RWPE2 (cell line): ENCODE results near the gene DUSP5.

ENCODE experiments used
- ATAC-seq: fragments of 200-7000 bp; cut with Tn5 transposase; 3 replicates; pipeline ENCODE4 v1.9.1; 2021; ENCODE audit warnings: low read depth
- DNase-seq: peaks from one replicate; pipeline ENCODE4 v3.0.0-alpha.2; 2020; ENCODE audit warnings: low spot score
- H3K27ac ChIP-seq: fragments of 450-650 bp; 2 replicates; pipeline ENCODE4 v1.5.1; 2017; ENCODE audit warnings: mild to moderate bottlenecking; ENCODE audit not compliant: poor library complexity, severe bottlenecking
- H3K27me3 ChIP-seq: fragments of 250-450 bp; sonication (Bioruptor Pico); 2 replicates; pipeline ENCODE4 v1.5.1; 2021; ENCODE audit warnings: mild to moderate bottlenecking, moderate library complexity; ENCODE audit not compliant: insufficient read depth, poor library complexity, severe bottlenecking
- H3K36me3 ChIP-seq: fragments of 250-450 bp; sonication (Bioruptor Pico); 2 replicates; pipeline ENCODE4 v1.5.1; 2020; ENCODE audit warnings: low read depth, mild to moderate bottlenecking, moderate library complexity
- H3K4me1 ChIP-seq: fragments of 250-450 bp; sonication (Bioruptor Pico); 2 replicates; pipeline ENCODE4 v1.5.1; 2021; ENCODE audit warnings: mild to moderate bottlenecking, moderate library complexity; ENCODE audit not compliant: insufficient read depth, poor library complexity, severe bottlenecking
- H3K4me3 ChIP-seq: fragments of 250-450 bp; sonication (Bioruptor Pico); 2 replicates; pipeline ENCODE4 v1.5.1; 2021; ENCODE audit warnings: mild to moderate bottlenecking, moderate library complexity; ENCODE audit not compliant: severe bottlenecking
- H3K9me3 ChIP-seq: fragments of 250-450 bp; sonication (Bioruptor Pico); 2 replicates; pipeline ENCODE4 v1.5.1; 2021; ENCODE audit warnings: mild to moderate bottlenecking, moderate library complexity; ENCODE audit not compliant: severe bottlenecking
- CTCF ChIP-seq: fragments of 450-650 bp; IDR thresholded peaks from one replicate; pipeline ENCODE4 v1.5.1; 2017; ENCODE audit warnings: mild to moderate bottlenecking, moderate library complexity; ENCODE audit not compliant: poor library complexity, severe bottlenecking

The DUSP5 gene

GRCh38 chr10:110490640-110491039 lies 7.1 kb upstream of the DUSP5 start:
- no peaks in the 10 kb centered on the region for H3K36me3 ChIP-seq
- TF ChIP-seq CTCF = no peak
- H3K4me3 ChIP-seq = no peak overlapping the region
- DNase-seq = no peak
- no peak for ATAC-seq
- H3K27me3 ChIP-seq = no peaks in the 10 kb centered on the region
- no peaks in the 10 kb centered on the region for H3K9me3 ChIP-seq
- H3K4me1 ChIP-seq = peaks cover 57% of the 10 kb centered on the region
- peak overlapping the region; percentile 92 for H3K27ac ChIP-seq

DNA sequence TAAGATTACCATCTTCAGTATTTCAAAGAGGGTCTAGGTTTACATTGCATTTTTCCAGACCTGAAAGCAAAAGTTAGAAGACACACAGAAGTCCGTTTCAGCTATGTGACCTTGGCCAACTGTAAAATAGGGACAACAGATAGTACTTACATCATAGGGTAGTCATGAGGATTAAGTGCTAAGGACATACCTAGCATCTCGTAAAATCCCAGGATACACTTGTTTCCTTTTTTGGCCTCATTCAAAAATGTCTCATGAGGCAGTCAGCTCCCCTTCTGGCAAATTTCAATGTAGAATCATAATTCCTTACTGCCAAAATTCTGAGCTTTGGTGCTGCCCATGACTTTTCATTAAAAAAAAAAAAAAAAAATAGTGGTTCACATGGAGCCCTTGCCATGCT lies 6.4 kb upstream of the DUSP5 start:
- TF ChIP-seq CTCF = no peak
- Histone ChIP-seq H3K4me1 (peaks cover 61% of the 10 kb centered on the region), H3K9me3 (no peaks in the 10 kb centered on the region), H3K36me3 (no peaks in the 10 kb centered on the region), H3K27ac (peak overlapping the region; percentile 92), H3K4me3 (no peak overlapping the region), H3K27me3 (no peaks in the 10 kb centered on the region)
- ATAC-seq = no peak
- no peak for DNase-seq

DNA sequence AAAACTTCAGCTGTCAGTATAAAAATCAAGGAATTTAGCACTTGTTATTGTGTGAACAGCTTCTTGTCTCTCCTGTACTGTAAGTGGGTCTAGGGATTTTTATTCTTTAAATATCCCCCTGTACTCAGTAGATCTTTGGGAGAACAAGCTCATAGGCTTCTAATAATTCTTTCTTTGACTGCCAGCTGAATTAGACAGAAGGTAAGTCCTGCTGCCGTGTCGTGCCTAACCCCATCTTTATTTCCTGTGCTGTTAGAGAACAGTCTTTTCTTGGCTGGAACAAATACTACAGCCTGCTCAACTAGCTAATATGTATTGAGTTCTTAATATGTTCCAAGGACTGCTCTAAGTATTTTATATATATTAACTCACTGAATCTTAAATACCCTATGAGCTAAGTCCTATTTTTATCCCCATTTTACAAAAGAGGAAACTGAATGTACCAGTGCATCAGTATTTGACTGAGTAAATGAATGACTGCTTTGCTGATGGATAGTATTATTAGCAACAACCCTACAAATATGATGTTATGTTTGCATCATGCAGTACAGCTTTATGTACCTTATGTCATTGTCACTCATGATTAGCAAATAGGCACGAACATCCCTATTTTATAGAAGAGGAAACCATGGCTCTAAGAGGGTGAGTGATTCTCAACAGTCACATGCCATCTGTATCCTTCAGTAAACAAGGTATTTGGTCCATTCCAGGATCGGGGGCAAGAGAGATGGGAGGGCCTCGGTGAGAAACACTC lies 5.5 kb upstream of the DUSP5 start:
- Histone ChIP-seq H3K4me3 (no peak overlapping the region), H3K36me3 (no peaks in the 10 kb centered on the region), H3K4me1 (peaks cover 53% of the 10 kb centered on the region), H3K27me3 (no peaks in the 10 kb centered on the region), H3K9me3 (no peaks in the 10 kb centered on the region), H3K27ac (peak overlapping the region; percentile 92)
- DNase-seq (no peak), ATAC-seq (no peak)
- no peak for TF ChIP-seq CTCF

- Histone ChIP-seq H3K36me3 (peaks cover 5% of the 10 kb centered on the region), H3K9me3 (no peaks in the 10 kb centered on the region), H3K4me1 (peaks cover 40% of the 10 kb centered on the region), H3K4me3 (no peak overlapping the region), H3K27me3 (no peaks in the 10 kb centered on the region), H3K27ac (peak overlapping the region; percentile 92)
- ATAC-seq (peak; percentile 29; the same call in 2 of the 3 replicates), DNase-seq (no peak)
- no peak for TF ChIP-seq CTCF
Measured at GRCh38 chr10:110493832-110494426, 3.8 kb upstream of the DUSP5 start.

GRCh38 chr10:110494532-110494931 lies 3.2 kb upstream of the DUSP5 start:
- Histone ChIP-seq H3K27ac (peak overlapping the region; percentile 92), H3K36me3 (peaks cover 11% of the 10 kb centered on the region), H3K9me3 (no peaks in the 10 kb centered on the region), H3K4me1 (peaks cover 40% of the 10 kb centered on the region), H3K4me3 (no peak overlapping the region), H3K27me3 (no peaks in the 10 kb centered on the region)
- no peak for TF ChIP-seq CTCF
- no peak for ATAC-seq
- DNase-seq = no peak
